SIG-M5 treated with dmso at 0.1 percent for 504 hours (cell line): ENCODE measurements around the gene DPP4.

Experiments
- DNase-seq: peaks from one replicate; lab custom pipeline; 2025; ENCODE audit not compliant: unreplicated experiment; lab: John Stamatoyannopoulos, UW

DPP4 gene

GRCh38 chr2:162086904-162087303, 12.9 kb upstream of the DPP4 start:
- DNase-seq, result no peak

GRCh38 chr2:162085090-162085891, 11.3 kb upstream of the DPP4 start:
- no peak for DNase-seq

- no peak for DNase-seq
These were observed 10.5 kb upstream of the DPP4 start for GRCh38 chr2:162084536-162084935.

- DNase-seq, result no peak
These were observed 8.7 kb upstream of the DPP4 start for GRCh38 chr2:162082681-162083080.

- no peak for DNase-seq
These were observed 8.0 kb upstream of the DPP4 start for GRCh38 chr2:162082036-162082435.

- DNase-seq, result no peak
These were observed 5.5 kb upstream of the DPP4 start for GRCh38 chr2:162079514-162079913.

- DNase-seq, result peak; percentile 30
These were observed 1.7 kb upstream of the DPP4 start for GRCh38 chr2:162075689-162076132.

- DNase-seq, result no peak
These were observed 1.1 kb upstream of the DPP4 start for GRCh38 chr2:162074928-162075688.

GRCh38 chr2:162074632-162074895, 549 bp upstream of the DPP4 start:
- no peak for DNase-seq

- DNase-seq, result no peak
These were observed 783 bp downstream of the DPP4 start for GRCh38 chr2:162072976-162073887.

- DNase-seq, result no peak
These were observed 1.8 kb downstream of the DPP4 start for GRCh38 chr2:162072181-162072702.

GRCh38 chr2:162071001-162071400, 3.0 kb downstream of the DPP4 start:
- no peak for DNase-seq

- DNase-seq, result no peak
These were observed 3.6 kb downstream of the DPP4 start for GRCh38 chr2:162070228-162070936.

- DNase-seq, result no peak
These were observed 4.6 kb downstream of the DPP4 start for GRCh38 chr2:162069267-162069903.

GRCh38 chr2:162067596-162067995, 6.4 kb downstream of the DPP4 start:
- no peak for DNase-seq

- DNase-seq, result no peak
These were observed 8.2 kb downstream of the DPP4 start for GRCh38 chr2:162065767-162066166.

GRCh38 chr2:162063899-162064298, 10.1 kb downstream of the DPP4 start:
- no peak for DNase-seq

GRCh38 chr2:162063281-162063680, 10.7 kb downstream of the DPP4 start:
- DNase-seq, result no peak

GRCh38 chr2:162062559-162062958, 11.5 kb downstream of the DPP4 start:
- no peak for DNase-seq

GRCh38 chr2:162061021-162061420, 13.0 kb downstream of the DPP4 start:
- no peak for DNase-seq
